ENCODE data around the gene C11orf24. TPM values are rescaled to one million over a fixed set of nuclear protein-coding genes. Genes with fewer than 3 reads are reported as not detected.

The C11orf24 gene
- total RNA-seq, 2 experiments from 2014 or later: 8.0 to 8.5 TPM

GRCh38 chr11:68258363-68258765, 13.4 kb downstream of the C11orf24 start:
- H3K4me1 ChIP-seq (ENCODE audit: insufficient read depth, low read length): peaks cover 14% of the 10 kb centered on the region
- peaks cover 5% of the 10 kb centered on the region for H3K4me1 Mint-ChIP-seq (ENCODE audit: low read depth)
- H3K9me3 ChIP-seq (ENCODE audit: control insufficient read depth in 1 of 2, insufficient read depth in 1 of 2, low read length in 2 of 2): no peaks in the 10 kb centered on the region
- CTCF ChIA-PET: interaction anchor here (1.1 to 2.6 kb wide), 4 partner anchors 13 to 49 kb away, joined by 6 to 43 read pairs (median 10); partner anchors contain the start of gene C11orf24
- no peaks in the 10 kb centered on the region for H3K27me3 Mint-ChIP-seq
- no peak overlapping the region for H3K4me3 ChIP-seq (ENCODE audit: low read length)
- H3K36me3 ChIP-seq (ENCODE audit: insufficient read depth, low read length): peaks cover 23% of the 10 kb centered on the region
- no peak overlapping the region for H3K4me3 Mint-ChIP-seq
- DNase-seq (no peak), ATAC-seq (ENCODE audit: poor library complexity) (no peak)
- peaks cover 18% of the 10 kb centered on the region for H3K36me3 Mint-ChIP-seq (ENCODE audit: low read depth)
- no peaks in the 10 kb centered on the region for H3K27me3 ChIP-seq (ENCODE audit: control insufficient read depth in 1 of 2, insufficient read depth in 2 of 2, low read length in 2 of 2)
- no peak for TF ChIP-seq CTCF (IDR thresholded peaks at IDR 0.05)
- POLR2A ChIA-PET: interaction anchor here (1.0 to 2.1 kb wide), 2 partner anchors 14 to 39 kb away, joined by 10 to 17 read pairs; partner anchors contain the start of gene C11orf24
- H3K9me3 Mint-ChIP-seq: no peaks in the 10 kb centered on the region
- no peak overlapping the region for H3K27ac ChIP-seq (ENCODE audit: low read depth in 1 of 2, low read length in 2 of 2)
- intact Hi-C loops (cut with DNase I, micrococcal nuclease): loop anchor here in 1 of 2 experiments (5.0 kb wide), 1 partner anchor 124 kb away; no protein-coding TSS in a partner anchor
- no peak overlapping the region for H3K27ac Mint-ChIP-seq

- CTCF ChIA-PET: interaction anchor here (0.7 to 2.6 kb wide), 7 partner anchors 12 to 49 kb away, joined by 3 to 43 read pairs (median 6); partner anchors contain the start of gene C11orf24
- Mint-ChIP-seq H3K4me3 (no peak overlapping the region), H3K9me3 (no peaks in the 10 kb centered on the region), H3K27ac (no peak overlapping the region), H3K27me3 (no peaks in the 10 kb centered on the region), H3K36me3 (ENCODE audit: low read depth) (peaks cover 12% of the 10 kb centered on the region), H3K4me1 (ENCODE audit: low read depth) (peaks cover 5% of the 10 kb centered on the region)
- Histone ChIP-seq H3K9me3 (ENCODE audit: control insufficient read depth in 1 of 2, insufficient read depth in 1 of 2, low read length in 2 of 2) (no peaks in the 10 kb centered on the region), H3K4me3 (ENCODE audit: low read length) (no peak overlapping the region), H3K27me3 (ENCODE audit: control insufficient read depth in 1 of 2, insufficient read depth in 2 of 2, low read length in 2 of 2) (no peaks in the 10 kb centered on the region), H3K4me1 (ENCODE audit: insufficient read depth, low read length) (peaks cover 14% of the 10 kb centered on the region), H3K36me3 (ENCODE audit: insufficient read depth, low read length) (peaks cover 19% of the 10 kb centered on the region), H3K27ac (ENCODE audit: low read depth in 1 of 2, low read length in 2 of 2) (no peak overlapping the region)
- DNase-seq (peak; percentile 88 to 98 (median 92)), ATAC-seq (ENCODE audit: poor library complexity) (peak; percentile 96)
- POLR2A ChIA-PET: interaction anchor here (0.7 to 2.1 kb wide), 4 partner anchors 14 to 48 kb away, joined by 3 to 17 read pairs (median 7); partner anchors contain the start of gene C11orf24
- intact Hi-C loops (cut with DNase I, micrococcal nuclease): loop anchor here (1.0 to 5.0 kb wide), 5 partner anchors 14 to 190 kb away; partner anchors contain the start of gene C11orf24 (in 1 of the 2)
- peak; percentile 81 for TF ChIP-seq CTCF (IDR thresholded peaks at IDR 0.05)
These were observed 14.1 kb downstream of the C11orf24 start for GRCh38 chr11:68257477-68258362.

- POLR2A ChIA-PET: no interaction called here
- H3K36me3 ChIP-seq (ENCODE audit: insufficient read depth, low read length): peaks cover 6% of the 10 kb centered on the region
- intact Hi-C loops (cut with DNase I, micrococcal nuclease): loop anchor here in 1 of 2 experiments (5.0 kb wide), 1 partner anchor 126 kb away; no protein-coding TSS in a partner anchor
- no peaks in the 10 kb centered on the region for H3K27me3 ChIP-seq (ENCODE audit: control insufficient read depth in 1 of 2, insufficient read depth in 2 of 2, low read length in 2 of 2)
- H3K27ac Mint-ChIP-seq: no peak overlapping the region
- H3K4me3 ChIP-seq (ENCODE audit: low read length): no peak overlapping the region
- ATAC-seq (ENCODE audit: poor library complexity) (no peak), DNase-seq (no peak)
- H3K27ac ChIP-seq (ENCODE audit: low read depth in 1 of 2, low read length in 2 of 2): no peak overlapping the region
- H3K4me1 ChIP-seq (ENCODE audit: insufficient read depth, low read length): peaks cover 14% of the 10 kb centered on the region
- CTCF ChIA-PET: no interaction called here
- H3K36me3 Mint-ChIP-seq (ENCODE audit: low read depth): peaks cover under 1% of the 10 kb centered on the region
- H3K4me3 Mint-ChIP-seq: no peak overlapping the region
- no peaks in the 10 kb centered on the region for H3K27me3 Mint-ChIP-seq
- H3K9me3 Mint-ChIP-seq: no peaks in the 10 kb centered on the region
- TF ChIP-seq CTCF (IDR thresholded peaks at IDR 0.05): no peak
- H3K4me1 Mint-ChIP-seq (ENCODE audit: low read depth): peaks cover 5% of the 10 kb centered on the region
- H3K9me3 ChIP-seq (ENCODE audit: control insufficient read depth in 1 of 2, insufficient read depth in 1 of 2, low read length in 2 of 2): peaks cover 0 to 3% of the 10 kb centered on the region in 2 experiments
These were observed 15.4 kb downstream of the C11orf24 start for GRCh38 chr11:68256331-68256741.
